ENCODE results near the gene APBA2.
A peak's percentile ranks its signal among the peaks of the same experiment; 100 is the strongest.

Gene APBA2

GRCh38 chr15:28957606-28958498 lies 72.1 kb downstream of the APBA2 start:
- no peak for DNase-seq (ENCODE audit: low spot score)

GRCh38 chr15:28959326-28959725 lies 73.6 kb downstream of the APBA2 start:
- DNase-seq (ENCODE audit: low spot score), result no peak

- DNase-seq (ENCODE audit: low spot score), result no peak
Measured at GRCh38 chr15:28960979-28961378, 75.2 kb downstream of the APBA2 start.

- DNase-seq (ENCODE audit: low spot score), result no peak
Measured at GRCh38 chr15:28961391-28961790, 75.6 kb downstream of the APBA2 start.

GRCh38 chr15:28962851-28963710 lies 77.3 kb downstream of the APBA2 start:
- DNase-seq (ENCODE audit: low spot score), result no peak

- no peak for DNase-seq (ENCODE audit: low spot score)
Measured at GRCh38 chr15:28963711-28964081, 77.9 kb downstream of the APBA2 start.

- no peak for DNase-seq (ENCODE audit: low spot score)
Measured at GRCh38 chr15:28964098-28964497, 78.3 kb downstream of the APBA2 start.

GRCh38 chr15:28967066-28967465 lies 81.3 kb downstream of the APBA2 start:
- no peak for DNase-seq (ENCODE audit: low spot score)

- no peak for DNase-seq (ENCODE audit: low spot score)
Measured at GRCh38 chr15:28967990-28968389, 82.2 kb downstream of the APBA2 start.

- DNase-seq (ENCODE audit: low spot score), result no peak
Measured at GRCh38 chr15:28969511-28970085, 83.8 kb downstream of the APBA2 start.

GRCh38 chr15:28974142-28974541 lies 88.4 kb downstream of the APBA2 start:
- DNase-seq (ENCODE audit: low spot score), result no peak

GRCh38 chr15:28975766-28976179 lies 90.0 kb downstream of the APBA2 start:
- DNase-seq (ENCODE audit: low spot score), result peak; percentile 45

GRCh38 chr15:28977377-28978010 lies 91.7 kb downstream of the APBA2 start:
- DNase-seq (ENCODE audit: low spot score), result peak; percentile 89

- DNase-seq (ENCODE audit: low spot score), result no peak
Measured at GRCh38 chr15:28978011-28978378, 92.2 kb downstream of the APBA2 start.

GRCh38 chr15:28978661-28979060 lies 92.9 kb downstream of the APBA2 start:
- DNase-seq (ENCODE audit: low spot score), result no peak

- DNase-seq (ENCODE audit: low spot score), result no peak
Measured at GRCh38 chr15:28979208-28979841, 93.6 kb downstream of the APBA2 start.

- DNase-seq (ENCODE audit: low spot score), result no peak
Measured at GRCh38 chr15:28980709-28981350, 95.1 kb downstream of the APBA2 start.

- no peak for DNase-seq (ENCODE audit: low spot score)
Measured at GRCh38 chr15:28981351-28981720, 95.6 kb downstream of the APBA2 start.

GRCh38 chr15:28981921-28982320 lies 96.1 kb downstream of the APBA2 start:
- no peak for DNase-seq (ENCODE audit: low spot score)

- DNase-seq (ENCODE audit: low spot score), result no peak
Measured at GRCh38 chr15:28982886-28983285, 97.1 kb downstream of the APBA2 start.

Data from AG08396 (cell line).